HEK293 (cell line): ENCODE results near the gene SYN1.
A peak's percentile ranks its signal among the peaks of the same experiment; 100 is the strongest.

Experiments
- CTCF ChIA-PET: fragments of 350-600 bp; formaldehyde crosslinking; extraction: SDS; loops from one replicate; lab custom pipeline; 2021; ENCODE audit warnings: antibody characterized with exemption; lab: Yijun Ruan, JAX
- POLR2A ChIA-PET: fragments of 300-600 bp; formaldehyde crosslinking; extraction: SDS; loops from one replicate; lab custom pipeline; 2020; ENCODE audit warnings: antibody characterized with exemption, inconsistent platforms; lab: Yijun Ruan, JAX
- H3K27ac ChIP-seq: fragments of 200-500 bp; sonication (Bioruptor generic); 2 replicates; pipeline ENCODE4 v1.5.1; 2014; ENCODE audit warnings: low read depth, low read length, control low read depth, inconsistent platforms; ENCODE audit errors: extremely low read depth
- H3K36me3 ChIP-seq, 2 experiments: fragments of 200-500 bp in 1 of 2; sonication (Bioruptor generic) in 1 of 2; 1 replicate in 1 of 2; 2 replicates in 1 of 2; pipeline ENCODE4 v1.5.1; 2014 to 2017; ENCODE audit warnings: inconsistent platforms in 2 of 2, low read length in 2 of 2; ENCODE audit not compliant: control insufficient read depth in 2 of 2, insufficient read depth in 1 of 2
- H3K4me1 ChIP-seq: fragments of 200-500 bp; sonication (Bioruptor generic); 2 replicates; pipeline ENCODE4 v1.5.1; 2014; ENCODE audit warnings: mild to moderate bottlenecking, low read length, inconsistent platforms; ENCODE audit not compliant: control insufficient read depth, insufficient read depth
- H3K4me3 ChIP-seq: 2 replicates; pipeline ENCODE4 v1.5.1; 2011; ENCODE audit warnings: low read depth, mild to moderate bottlenecking, control low read depth, low read length, moderate library complexity
- H3K9me3 ChIP-seq: fragments of 200-500 bp; sonication (Bioruptor generic); 2 replicates; pipeline ENCODE4 v1.5.1; 2014; ENCODE audit warnings: low read depth, low read length, inconsistent platforms; ENCODE audit not compliant: control insufficient read depth, insufficient read depth
- FEZF1 ChIP-seq: fragments of 450-650 bp; formaldehyde crosslinking; IDR thresholded peaks from 2 replicates; pipeline ENCODE4 v1.5.1; 2016; ENCODE audit warnings: missing biosample characterization, missing genetic modification characterization
- GFI1B ChIP-seq: fragments of 450-650 bp; formaldehyde crosslinking; IDR thresholded peaks from 2 replicates; pipeline ENCODE4 v1.5.1; 2016; ENCODE audit warnings: missing biosample characterization, missing genetic modification characterization
- HOXC10 ChIP-seq: sonication (generic); formaldehyde crosslinking; IDR thresholded peaks from 2 replicates; pipeline ENCODE4 v1.8.1; 2023; ENCODE audit warnings: mild to moderate bottlenecking, missing genetic modification reagents
- ZNF223 ChIP-seq: fragments of 450-650 bp; formaldehyde crosslinking; IDR thresholded peaks from 2 replicates; pipeline ENCODE4 v1.5.1; 2016; ENCODE audit warnings: missing biosample characterization, missing genetic modification characterization
- ZNF48 ChIP-seq: fragments of 450-650 bp; formaldehyde crosslinking; IDR thresholded peaks from 2 replicates; pipeline ENCODE4 v1.5.1; 2016; ENCODE audit warnings: missing biosample characterization, missing genetic modification characterization
- ZNF560 ChIP-seq: fragments of 450-650 bp; formaldehyde crosslinking; IDR thresholded peaks from 2 replicates; pipeline ENCODE4 v1.5.1; 2017; ENCODE audit warnings: missing biosample characterization, missing genetic modification characterization, borderline replicate concordance
- ZNF664 ChIP-seq: fragments of 450-650 bp; formaldehyde crosslinking; IDR thresholded peaks from 2 replicates; pipeline ENCODE4 v1.5.1; 2016; ENCODE audit warnings: missing biosample characterization, missing genetic modification characterization
- ZNF747 ChIP-seq: fragments of 450-650 bp; formaldehyde crosslinking; IDR thresholded peaks from 2 replicates; pipeline ENCODE4 v1.5.1; 2016; ENCODE audit warnings: missing biosample characterization, missing genetic modification characterization
- ZSCAN16 ChIP-seq: fragments of 450-650 bp; formaldehyde crosslinking; IDR thresholded peaks from 2 replicates; pipeline ENCODE4 v1.5.1; 2016; ENCODE audit warnings: missing biosample characterization, missing genetic modification characterization
- ZXDB ChIP-seq: fragments of 450-650 bp; formaldehyde crosslinking; IDR thresholded peaks from 2 replicates; pipeline ENCODE4 v1.5.1; 2016; ENCODE audit warnings: missing biosample characterization, missing genetic modification characterization
- TF ChIP-seq, protein P1 (sequence below): fragments of 450-650 bp; formaldehyde crosslinking; IDR thresholded peaks from 2 replicates; pipeline ENCODE4 v1.5.1; 2017; ENCODE audit warnings: missing biosample characterization, missing genetic modification characterization
- TF ChIP-seq, protein P2 (sequence below): fragments of 450-650 bp; formaldehyde crosslinking; IDR thresholded peaks from 2 replicates; pipeline ENCODE4 v1.5.1; 2016; ENCODE audit warnings: missing biosample characterization, missing genetic modification characterization
- TF ChIP-seq, protein P3 (sequence below): fragments of 450-650 bp; formaldehyde crosslinking; IDR thresholded peaks from 2 replicates; pipeline ENCODE4 v1.5.1; 2016; ENCODE audit warnings: missing biosample characterization, missing genetic modification characterization
- TF ChIP-seq, protein P4 (sequence below): fragments of 450-650 bp; formaldehyde crosslinking; IDR thresholded peaks from 2 replicates; pipeline ENCODE4 v1.5.1; 2016; ENCODE audit warnings: missing biosample characterization, missing genetic modification characterization
- TF ChIP-seq, protein P5 (sequence below): fragments of 450-650 bp; formaldehyde crosslinking; IDR thresholded peaks from 2 replicates; pipeline ENCODE4 v1.5.1; 2016; ENCODE audit warnings: missing biosample characterization, missing genetic modification characterization, borderline replicate concordance
- TF ChIP-seq, protein P6 (sequence below): IDR thresholded peaks from 2 replicates; pipeline ENCODE4 v1.6.1; 2011; ENCODE audit warnings: mild to moderate bottlenecking, low read depth, low read length, borderline replicate concordance
- TF ChIP-seq, protein P7 (sequence below): fragments of 450-650 bp; formaldehyde crosslinking; IDR thresholded peaks from 2 replicates; pipeline ENCODE4 v1.5.1; 2016; ENCODE audit warnings: missing biosample characterization, missing genetic modification characterization

The SYN1 gene

DNA sequence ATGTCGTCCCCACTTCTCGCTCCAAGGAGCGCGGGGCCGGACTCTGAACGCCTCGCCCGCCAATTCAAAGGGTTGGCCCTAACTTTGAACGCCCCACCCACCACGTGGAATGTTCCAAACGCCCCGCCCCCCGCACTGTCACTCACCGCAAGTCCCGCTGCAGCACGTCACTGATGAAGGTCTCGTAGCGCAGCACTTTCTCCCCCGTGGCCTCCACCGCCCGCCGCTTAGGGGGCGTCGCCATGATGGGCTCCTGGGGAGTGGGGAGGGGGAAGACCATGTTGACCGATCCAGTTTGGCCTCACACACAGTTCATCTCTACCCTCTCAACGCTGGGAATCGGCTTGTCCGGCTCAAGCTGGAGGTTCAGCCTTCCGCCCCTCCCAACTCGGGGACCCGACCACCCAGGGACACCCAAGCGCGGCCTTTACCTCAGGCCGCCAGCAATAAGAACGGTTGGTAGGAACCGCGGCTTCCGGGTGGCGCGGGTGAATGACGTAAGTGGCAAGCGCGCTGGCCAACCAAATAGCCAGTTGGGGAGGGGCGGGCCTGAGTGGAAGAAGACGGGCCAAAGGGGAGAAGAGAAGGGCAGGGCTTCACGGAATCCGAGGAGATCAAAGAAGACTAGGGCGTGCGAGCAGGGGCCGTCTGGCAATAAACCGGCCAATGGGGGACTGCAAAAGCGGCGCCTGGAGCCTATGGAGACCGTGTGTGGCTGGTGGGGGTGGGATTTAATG, 39.2 kb upstream of the SYN1 start, which contains the start of gene UXT (continued):
- TF ChIP-seq, protein P1, sequence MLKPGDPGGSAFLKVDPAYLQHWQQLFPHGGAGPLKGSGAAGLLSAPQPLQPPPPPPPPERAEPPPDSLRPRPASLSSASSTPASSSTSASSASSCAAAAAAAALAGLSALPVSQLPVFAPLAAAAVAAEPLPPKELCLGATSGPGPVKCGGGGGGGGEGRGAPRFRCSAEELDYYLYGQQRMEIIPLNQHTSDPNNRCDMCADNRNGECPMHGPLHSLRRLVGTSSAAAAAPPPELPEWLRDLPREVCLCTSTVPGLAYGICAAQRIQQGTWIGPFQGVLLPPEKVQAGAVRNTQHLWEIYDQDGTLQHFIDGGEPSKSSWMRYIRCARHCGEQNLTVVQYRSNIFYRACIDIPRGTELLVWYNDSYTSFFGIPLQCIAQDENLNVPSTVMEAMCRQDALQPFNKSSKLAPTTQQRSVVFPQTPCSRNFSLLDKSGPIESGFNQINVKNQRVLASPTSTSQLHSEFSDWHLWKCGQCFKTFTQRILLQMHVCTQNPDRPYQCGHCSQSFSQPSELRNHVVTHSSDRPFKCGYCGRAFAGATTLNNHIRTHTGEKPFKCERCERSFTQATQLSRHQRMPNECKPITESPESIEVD (tag by site-specific recombination) = no peak
- TF ChIP-seq, protein P2, sequence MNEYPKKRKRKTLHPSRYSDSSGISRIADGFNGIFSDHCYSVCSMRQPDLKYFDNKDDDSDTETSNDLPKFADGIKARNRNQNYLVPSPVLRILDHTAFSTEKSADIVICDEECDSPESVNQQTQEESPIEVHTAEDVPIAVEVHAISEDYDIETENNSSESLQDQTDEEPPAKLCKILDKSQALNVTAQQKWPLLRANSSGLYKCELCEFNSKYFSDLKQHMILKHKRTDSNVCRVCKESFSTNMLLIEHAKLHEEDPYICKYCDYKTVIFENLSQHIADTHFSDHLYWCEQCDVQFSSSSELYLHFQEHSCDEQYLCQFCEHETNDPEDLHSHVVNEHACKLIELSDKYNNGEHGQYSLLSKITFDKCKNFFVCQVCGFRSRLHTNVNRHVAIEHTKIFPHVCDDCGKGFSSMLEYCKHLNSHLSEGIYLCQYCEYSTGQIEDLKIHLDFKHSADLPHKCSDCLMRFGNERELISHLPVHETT (tag by site-specific recombination) = peak; percentile 68
- TF ChIP-seq ZNF48 (tag by site-specific recombination) (no peak), ZNF747 (tag by site-specific recombination) (no peak), ZXDB (peak; percentile 100)
- TF ChIP-seq, protein P3, sequence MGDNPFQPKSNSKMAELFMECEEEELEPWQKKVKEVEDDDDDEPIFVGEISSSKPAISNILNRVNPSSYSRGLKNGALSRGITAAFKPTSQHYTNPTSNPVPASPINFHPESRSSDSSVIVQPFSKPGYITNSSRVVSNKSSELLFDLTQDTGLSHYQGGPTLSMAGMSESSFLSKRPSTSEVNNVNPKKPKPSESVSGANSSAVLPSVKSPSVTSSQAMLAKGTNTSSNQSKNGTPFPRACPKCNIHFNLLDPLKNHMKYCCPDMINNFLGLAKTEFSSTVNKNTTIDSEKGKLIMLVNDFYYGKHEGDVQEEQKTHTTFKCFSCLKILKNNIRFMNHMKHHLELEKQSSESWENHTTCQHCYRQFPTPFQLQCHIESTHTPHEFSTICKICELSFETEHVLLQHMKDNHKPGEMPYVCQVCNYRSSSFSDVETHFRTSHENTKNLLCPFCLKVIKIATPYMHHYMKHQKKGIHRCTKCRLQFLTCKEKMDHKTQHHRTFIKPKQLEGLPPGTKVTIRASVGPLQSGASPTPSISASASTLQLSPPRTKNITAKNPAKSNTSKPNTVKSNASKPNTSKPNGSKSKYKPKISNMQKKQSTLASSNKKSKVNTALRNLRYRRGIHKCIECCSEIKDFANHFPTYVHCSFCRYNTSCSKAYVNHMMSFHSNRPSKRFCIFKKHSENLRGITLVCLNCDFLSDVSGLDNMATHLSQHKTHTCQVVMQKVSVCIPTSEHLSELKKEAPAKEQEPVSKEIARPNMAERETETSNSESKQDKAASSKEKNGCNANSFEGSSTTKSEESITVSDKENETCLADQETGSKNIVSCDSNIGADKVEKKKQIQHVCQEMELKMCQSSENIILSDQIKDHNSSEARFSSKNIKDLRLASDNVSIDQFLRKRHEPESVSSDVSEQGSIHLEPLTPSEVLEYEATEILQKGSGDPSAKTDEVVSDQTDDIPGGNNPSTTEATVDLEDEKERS (tag by site-specific recombination) = peak; percentile 70; the same call in 1 of the 2 replicates
- TF ChIP-seq, protein P4, sequence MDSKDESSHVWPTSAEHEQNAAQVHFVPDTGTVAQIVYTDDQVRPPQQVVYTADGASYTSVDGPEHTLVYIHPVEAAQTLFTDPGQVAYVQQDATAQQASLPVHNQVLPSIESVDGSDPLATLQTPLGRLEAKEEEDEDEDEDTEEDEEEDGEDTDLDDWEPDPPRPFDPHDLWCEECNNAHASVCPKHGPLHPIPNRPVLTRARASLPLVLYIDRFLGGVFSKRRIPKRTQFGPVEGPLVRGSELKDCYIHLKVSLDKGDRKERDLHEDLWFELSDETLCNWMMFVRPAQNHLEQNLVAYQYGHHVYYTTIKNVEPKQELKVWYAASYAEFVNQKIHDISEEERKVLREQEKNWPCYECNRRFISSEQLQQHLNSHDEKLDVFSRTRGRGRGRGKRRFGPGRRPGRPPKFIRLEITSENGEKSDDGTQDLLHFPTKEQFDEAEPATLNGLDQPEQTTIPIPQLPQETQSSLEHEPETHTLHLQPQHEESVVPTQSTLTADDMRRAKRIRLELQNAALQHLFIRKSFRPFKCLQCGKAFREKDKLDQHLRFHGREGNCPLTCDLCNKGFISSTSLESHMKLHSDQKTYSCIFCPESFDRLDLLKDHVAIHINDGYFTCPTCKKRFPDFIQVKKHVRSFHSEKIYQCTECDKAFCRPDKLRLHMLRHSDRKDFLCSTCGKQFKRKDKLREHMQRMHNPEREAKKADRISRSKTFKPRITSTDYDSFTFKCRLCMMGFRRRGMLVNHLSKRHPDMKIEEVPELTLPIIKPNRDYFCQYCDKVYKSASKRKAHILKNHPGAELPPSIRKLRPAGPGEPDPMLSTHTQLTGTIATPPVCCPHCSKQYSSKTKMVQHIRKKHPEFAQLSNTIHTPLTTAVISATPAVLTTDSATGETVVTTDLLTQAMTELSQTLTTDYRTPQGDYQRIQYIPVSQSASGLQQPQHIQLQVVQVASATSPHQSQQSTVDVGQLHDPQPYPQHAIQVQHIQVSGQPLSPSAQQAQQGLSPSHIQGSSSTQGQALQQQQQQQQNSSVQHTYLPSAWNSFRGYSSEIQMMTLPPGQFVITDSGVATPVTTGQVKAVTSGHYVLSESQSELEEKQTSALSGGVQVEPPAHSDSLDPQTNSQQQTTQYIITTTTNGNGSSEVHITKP = peak; percentile 97
- TF ChIP-seq, protein P5, sequence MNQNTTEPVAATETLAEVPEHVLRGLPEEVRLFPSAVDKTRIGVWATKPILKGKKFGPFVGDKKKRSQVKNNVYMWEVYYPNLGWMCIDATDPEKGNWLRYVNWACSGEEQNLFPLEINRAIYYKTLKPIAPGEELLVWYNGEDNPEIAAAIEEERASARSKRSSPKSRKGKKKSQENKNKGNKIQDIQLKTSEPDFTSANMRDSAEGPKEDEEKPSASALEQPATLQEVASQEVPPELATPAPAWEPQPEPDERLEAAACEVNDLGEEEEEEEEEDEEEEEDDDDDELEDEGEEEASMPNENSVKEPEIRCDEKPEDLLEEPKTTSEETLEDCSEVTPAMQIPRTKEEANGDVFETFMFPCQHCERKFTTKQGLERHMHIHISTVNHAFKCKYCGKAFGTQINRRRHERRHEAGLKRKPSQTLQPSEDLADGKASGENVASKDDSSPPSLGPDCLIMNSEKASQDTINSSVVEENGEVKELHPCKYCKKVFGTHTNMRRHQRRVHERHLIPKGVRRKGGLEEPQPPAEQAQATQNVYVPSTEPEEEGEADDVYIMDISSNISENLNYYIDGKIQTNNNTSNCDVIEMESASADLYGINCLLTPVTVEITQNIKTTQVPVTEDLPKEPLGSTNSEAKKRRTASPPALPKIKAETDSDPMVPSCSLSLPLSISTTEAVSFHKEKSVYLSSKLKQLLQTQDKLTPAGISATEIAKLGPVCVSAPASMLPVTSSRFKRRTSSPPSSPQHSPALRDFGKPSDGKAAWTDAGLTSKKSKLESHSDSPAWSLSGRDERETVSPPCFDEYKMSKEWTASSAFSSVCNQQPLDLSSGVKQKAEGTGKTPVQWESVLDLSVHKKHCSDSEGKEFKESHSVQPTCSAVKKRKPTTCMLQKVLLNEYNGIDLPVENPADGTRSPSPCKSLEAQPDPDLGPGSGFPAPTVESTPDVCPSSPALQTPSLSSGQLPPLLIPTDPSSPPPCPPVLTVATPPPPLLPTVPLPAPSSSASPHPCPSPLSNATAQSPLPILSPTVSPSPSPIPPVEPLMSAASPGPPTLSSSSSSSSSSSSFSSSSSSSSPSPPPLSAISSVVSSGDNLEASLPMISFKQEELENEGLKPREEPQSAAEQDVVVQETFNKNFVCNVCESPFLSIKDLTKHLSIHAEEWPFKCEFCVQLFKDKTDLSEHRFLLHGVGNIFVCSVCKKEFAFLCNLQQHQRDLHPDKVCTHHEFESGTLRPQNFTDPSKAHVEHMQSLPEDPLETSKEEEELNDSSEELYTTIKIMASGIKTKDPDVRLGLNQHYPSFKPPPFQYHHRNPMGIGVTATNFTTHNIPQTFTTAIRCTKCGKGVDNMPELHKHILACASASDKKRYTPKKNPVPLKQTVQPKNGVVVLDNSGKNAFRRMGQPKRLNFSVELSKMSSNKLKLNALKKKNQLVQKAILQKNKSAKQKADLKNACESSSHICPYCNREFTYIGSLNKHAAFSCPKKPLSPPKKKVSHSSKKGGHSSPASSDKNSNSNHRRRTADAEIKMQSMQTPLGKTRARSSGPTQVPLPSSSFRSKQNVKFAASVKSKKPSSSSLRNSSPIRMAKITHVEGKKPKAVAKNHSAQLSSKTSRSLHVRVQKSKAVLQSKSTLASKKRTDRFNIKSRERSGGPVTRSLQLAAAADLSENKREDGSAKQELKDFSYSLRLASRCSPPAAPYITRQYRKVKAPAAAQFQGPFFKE (tag by site-specific recombination) = no peak

DNA sequence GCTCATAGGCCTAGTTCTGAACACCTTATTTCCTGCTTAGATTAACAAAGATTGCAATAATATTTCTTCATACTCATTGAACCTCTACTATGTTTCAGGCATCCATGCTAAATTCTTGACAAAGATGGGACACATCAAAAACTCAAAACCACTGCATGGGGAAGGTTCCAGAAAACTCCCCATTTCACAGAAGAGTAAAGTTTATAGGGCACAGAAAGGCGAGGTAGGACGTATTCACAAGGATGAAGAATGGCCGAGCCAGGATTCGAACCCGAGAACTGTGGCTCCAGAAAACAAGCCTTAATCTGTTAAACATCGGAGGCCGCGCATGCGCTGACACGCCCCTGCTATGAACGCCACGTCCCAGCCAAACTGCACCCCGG, 38.6 kb upstream of the SYN1 start:
- ChIA-PET POLR2A (no interaction called here), CTCF (no interaction called here)
- H3K9me3 ChIP-seq = no peaks in the 10 kb centered on the region
- no peak overlapping the region for H3K27ac ChIP-seq
- peaks cover 16 to 42% of the 10 kb centered on the region in 2 experiments; a peak in 2 of 3 replicates for H3K36me3 ChIP-seq
- H3K4me1 ChIP-seq = no peaks in the 10 kb centered on the region
- H3K4me3 ChIP-seq = peak overlapping the region; percentile 78
- TF ChIP-seq ZNF223 (tag by site-specific recombination) = no peak
- TF ChIP-seq FEZF1 = no peak
- TF ChIP-seq ZNF560 (tag by site-specific recombination) = no peak
- TF ChIP-seq, protein P6, sequence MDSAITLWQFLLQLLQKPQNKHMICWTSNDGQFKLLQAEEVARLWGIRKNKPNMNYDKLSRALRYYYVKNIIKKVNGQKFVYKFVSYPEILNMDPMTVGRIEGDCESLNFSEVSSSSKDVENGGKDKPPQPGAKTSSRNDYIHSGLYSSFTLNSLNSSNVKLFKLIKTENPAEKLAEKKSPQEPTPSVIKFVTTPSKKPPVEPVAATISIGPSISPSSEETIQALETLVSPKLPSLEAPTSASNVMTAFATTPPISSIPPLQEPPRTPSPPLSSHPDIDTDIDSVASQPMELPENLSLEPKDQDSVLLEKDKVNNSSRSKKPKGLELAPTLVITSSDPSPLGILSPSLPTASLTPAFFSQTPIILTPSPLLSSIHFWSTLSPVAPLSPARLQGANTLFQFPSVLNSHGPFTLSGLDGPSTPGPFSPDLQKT = no peak
- TF ChIP-seq HOXC10 (CRISPR knock-in tag) = no peak
- no peak for TF ChIP-seq GFI1B (tag by site-specific recombination)
- TF ChIP-seq, protein P7, sequence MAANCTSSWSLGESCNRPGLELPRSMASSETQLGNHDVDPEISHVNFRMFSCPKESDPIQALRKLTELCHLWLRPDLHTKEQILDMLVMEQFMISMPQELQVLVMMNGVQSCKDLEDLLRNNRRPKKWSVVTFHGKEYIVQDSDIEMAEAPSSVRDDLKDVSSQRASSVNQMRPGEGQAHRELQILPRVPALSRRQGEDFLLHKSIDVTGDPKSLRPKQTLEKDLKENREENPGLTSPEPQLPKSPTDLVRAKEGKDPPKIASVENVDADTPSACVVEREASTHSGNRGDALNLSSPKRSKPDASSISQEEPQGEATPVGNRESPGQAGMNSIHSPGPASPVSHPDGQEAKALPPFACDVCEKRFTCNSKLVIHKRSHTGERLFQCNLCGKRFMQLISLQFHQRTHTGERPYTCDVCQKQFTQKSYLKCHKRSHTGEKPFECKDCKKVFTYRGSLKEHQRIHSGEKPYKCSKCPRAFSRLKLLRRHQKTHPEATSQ = no peak
- 0 out of 2 replicates have a peak, but pooled peaks have one; percentile 21 for TF ChIP-seq ZNF664 (tag by site-specific recombination)
- no peak for TF ChIP-seq ZSCAN16
